Measurements from ENCODE around the gene DCTN5.
"Not testable (repeated sequence)": the region's sequence is repeated elsewhere in the genome, so short reads cannot be mapped to it uniquely, and the experiment has no call there.

The DCTN5 gene

DNA sequence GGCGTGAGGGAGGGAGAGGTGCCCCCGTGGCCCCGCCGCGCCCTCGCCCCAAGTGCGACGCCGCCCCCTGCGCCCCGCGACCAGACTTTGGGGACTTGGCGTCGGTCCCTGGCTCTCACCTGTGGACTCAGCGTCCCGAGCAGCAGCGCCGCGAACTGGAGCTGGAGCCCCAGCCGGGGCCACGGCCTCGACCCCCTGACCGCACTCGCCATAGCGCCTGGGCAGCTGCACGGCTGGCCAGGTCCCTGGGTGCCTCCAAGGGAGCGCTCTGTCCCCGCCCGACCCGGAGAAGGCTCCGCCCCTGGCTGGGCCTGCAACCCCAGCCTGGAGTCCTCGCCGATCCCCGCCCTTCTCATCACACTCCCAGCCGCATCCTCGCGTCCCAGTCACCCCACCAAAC is 71.7 kb downstream of the DCTN5 start, which contains the start of gene ERN2:
Gene ERN2, minus strand, starts transcription at position 247 of the 400 bp plus-strand sequence. Its CDS starts 35 bp downstream, at position 212.
- TF ChIP-seq, protein P1, sequence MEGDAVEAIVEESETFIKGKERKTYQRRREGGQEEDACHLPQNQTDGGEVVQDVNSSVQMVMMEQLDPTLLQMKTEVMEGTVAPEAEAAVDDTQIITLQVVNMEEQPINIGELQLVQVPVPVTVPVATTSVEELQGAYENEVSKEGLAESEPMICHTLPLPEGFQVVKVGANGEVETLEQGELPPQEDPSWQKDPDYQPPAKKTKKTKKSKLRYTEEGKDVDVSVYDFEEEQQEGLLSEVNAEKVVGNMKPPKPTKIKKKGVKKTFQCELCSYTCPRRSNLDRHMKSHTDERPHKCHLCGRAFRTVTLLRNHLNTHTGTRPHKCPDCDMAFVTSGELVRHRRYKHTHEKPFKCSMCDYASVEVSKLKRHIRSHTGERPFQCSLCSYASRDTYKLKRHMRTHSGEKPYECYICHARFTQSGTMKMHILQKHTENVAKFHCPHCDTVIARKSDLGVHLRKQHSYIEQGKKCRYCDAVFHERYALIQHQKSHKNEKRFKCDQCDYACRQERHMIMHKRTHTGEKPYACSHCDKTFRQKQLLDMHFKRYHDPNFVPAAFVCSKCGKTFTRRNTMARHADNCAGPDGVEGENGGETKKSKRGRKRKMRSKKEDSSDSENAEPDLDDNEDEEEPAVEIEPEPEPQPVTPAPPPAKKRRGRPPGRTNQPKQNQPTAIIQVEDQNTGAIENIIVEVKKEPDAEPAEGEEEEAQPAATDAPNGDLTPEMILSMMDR (IDR thresholded peaks at IDR 0.05; ENCODE audit: borderline replicate concordance, insufficient read depth, low read depth, low read length): no peak
- H3K4me3 ChIP-seq (ENCODE audit: low read depth, low read length): no peak within 1 kb of the TSS

DNA sequence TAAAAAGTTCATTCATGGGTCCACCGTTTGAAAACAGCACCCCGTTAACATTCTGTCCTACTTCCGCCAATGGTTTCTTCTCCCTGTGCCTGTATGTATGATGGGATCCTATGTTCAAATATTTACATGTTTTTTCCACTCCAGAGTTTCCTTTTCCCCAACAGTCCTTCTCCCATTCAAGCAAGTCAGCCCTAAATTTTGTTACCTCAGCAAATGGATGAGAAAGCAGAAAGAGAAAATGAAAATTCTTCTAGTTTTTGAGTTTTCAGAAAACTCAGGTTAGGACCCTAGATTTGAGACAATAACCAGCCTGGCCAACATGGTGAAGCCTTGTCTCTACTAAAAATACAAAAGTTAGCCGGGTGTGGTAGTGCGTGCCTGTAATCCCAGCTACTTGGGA is 75.2 kb downstream of the DCTN5 start:
- no peak overlapping the region for H3K4me3 ChIP-seq (ENCODE audit: low read depth, low read length)
- TF ChIP-seq, protein P1 (IDR thresholded peaks at IDR 0.05; ENCODE audit: borderline replicate concordance, insufficient read depth, low read depth, low read length): no peak

DNA sequence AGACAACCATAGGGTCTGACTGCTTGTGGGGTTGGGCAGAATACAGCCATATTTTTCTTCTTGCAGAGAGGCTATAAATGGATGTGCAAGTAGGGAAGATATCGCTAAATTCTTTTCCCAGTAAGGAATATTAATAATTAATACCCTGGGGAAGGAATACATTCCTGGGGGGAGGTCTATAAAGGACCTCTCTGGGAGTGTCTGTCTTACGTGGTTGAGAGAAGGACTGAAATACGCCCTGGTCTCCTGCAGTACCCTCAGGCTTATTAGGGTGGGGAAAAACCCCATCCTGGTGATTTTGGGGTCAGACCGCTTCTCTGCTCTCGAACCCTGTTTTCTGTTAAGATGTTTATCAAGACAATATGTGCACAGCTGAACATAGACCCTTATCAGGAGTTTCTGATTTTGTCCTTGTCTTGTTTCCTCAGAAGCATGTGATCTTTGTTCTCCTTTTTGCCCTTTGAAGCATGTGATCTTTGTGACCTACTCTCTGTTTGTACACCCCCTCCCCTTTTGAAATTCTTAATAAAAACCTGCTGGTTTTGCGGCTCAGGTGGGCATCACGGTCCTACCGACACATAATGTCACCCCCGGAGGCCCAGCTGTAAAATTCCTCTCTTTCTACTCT is 81.5 kb downstream of the DCTN5 start:
- H3K4me3 ChIP-seq (ENCODE audit: low read depth, low read length): not testable (repeated sequence)

DNA sequence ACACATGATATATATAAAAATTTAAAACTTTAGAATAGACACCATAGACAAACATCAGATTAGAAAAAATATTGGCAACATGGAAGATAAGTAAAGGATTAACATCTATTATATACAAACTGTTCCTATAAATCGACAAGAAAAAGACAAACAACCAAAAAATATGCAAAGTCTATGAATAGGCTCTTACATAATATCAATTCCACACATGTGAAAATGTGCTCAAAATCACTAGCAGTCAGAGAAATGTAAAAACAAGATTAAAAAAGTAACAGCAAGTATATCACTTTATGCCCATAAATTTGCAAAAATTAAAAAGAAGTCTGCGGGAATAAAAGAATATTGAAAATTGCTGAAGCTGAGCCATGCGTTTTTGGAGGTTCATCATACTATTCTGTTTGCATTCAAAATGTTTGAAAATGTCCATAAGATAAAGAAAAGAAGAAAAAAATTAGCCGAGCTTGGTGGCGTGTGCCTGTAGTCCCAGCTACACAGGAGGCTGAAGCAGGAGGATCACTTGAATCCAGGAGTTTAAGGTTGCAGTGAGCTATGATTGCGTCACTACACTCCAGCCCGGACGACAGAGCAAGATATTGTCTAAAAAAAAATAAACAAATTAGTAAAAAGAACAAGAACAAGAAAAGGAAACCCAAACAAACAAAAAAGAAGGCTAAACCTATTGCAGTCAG is 83.0 kb downstream of the DCTN5 start:
- TF ChIP-seq, protein P1 (IDR thresholded peaks at IDR 0.05; ENCODE audit: borderline replicate concordance, insufficient read depth, low read depth, low read length): no peak
- H3K4me3 ChIP-seq (ENCODE audit: low read depth, low read length): no peak overlapping the region

DNA sequence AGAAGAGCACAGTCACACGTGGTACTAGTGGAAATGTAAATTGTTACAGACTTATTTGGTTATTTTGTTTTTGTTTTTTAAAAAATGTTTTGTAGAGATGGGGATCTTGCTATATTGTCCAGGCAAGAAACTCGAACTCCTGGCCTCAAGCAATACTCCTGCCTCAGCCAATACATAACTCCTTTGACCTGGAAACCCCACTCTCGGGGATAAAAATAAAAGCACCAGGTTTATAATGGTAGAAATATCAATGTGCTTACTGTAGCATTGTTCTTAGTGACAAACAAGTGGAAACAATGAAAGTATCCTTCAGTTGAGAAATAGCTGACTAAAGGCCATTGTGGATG is 83.5 kb downstream of the DCTN5 start:
- H3K4me3 ChIP-seq (ENCODE audit: low read depth, low read length): no peak overlapping the region
- TF ChIP-seq, protein P1 (IDR thresholded peaks at IDR 0.05; ENCODE audit: borderline replicate concordance, insufficient read depth, low read depth, low read length): no peak

DNA sequence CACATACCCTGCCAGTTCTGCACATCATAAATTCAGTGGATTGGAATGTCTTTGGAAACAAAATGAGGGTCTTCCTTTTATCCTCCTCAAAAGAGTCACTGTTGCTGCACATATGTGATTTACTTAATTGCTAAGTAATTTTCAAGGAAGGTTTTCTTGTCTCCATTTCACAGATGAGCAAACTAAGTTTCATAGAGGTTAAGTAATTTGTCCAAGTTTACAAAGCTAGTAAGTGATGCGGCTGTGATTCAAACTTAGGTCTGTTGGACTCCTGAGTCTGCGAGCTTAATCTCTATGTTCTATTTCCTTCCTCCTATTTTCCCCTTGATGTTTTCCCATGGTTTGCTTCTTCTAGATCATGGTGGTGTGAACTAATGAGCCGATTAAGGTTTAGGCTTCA is 85.4 kb downstream of the DCTN5 start:
- TF ChIP-seq, protein P1 (IDR thresholded peaks at IDR 0.05; ENCODE audit: borderline replicate concordance, insufficient read depth, low read depth, low read length): no peak

More for the DNA sequence above, 85.4 kb downstream of the DCTN5 start:
- H3K4me3 ChIP-seq (ENCODE audit: low read depth, low read length): no peak overlapping the region
